Germinal center (tissue), 1 donor: ENCODE results near the gene RBM7.

Source experiments
- DNase-seq: peaks from one replicate; pipeline ENCODE4 v3.0.0; 2012; ENCODE audit warnings: mixed read lengths, low spot score

RBM7 gene

GRCh38 chr11:114448749-114449482, 48.5 kb downstream of the RBM7 start:
- no peak for DNase-seq

- no peak for DNase-seq
These were observed 49.4 kb downstream of the RBM7 start for GRCh38 chr11:114449845-114450244.

- no peak for DNase-seq
These were observed 51.9 kb downstream of the RBM7 start for GRCh38 chr11:114452399-114452798.
